Measurements from ENCODE around the gene AKAP12.

GRCh38 chr6:151263967-151264366 lies 24.2 kb downstream of the AKAP12 start:
- TF ChIP-seq, protein P1, sequence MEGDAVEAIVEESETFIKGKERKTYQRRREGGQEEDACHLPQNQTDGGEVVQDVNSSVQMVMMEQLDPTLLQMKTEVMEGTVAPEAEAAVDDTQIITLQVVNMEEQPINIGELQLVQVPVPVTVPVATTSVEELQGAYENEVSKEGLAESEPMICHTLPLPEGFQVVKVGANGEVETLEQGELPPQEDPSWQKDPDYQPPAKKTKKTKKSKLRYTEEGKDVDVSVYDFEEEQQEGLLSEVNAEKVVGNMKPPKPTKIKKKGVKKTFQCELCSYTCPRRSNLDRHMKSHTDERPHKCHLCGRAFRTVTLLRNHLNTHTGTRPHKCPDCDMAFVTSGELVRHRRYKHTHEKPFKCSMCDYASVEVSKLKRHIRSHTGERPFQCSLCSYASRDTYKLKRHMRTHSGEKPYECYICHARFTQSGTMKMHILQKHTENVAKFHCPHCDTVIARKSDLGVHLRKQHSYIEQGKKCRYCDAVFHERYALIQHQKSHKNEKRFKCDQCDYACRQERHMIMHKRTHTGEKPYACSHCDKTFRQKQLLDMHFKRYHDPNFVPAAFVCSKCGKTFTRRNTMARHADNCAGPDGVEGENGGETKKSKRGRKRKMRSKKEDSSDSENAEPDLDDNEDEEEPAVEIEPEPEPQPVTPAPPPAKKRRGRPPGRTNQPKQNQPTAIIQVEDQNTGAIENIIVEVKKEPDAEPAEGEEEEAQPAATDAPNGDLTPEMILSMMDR (IDR thresholded peaks at IDR 0.05; ENCODE audit: low read length) = no peak
- no peak for TF ChIP-seq EZH2 (IDR thresholded peaks at IDR 0.05; ENCODE audit: borderline replicate concordance, low read length)

Measured in OCI-LY1 (cell line).